Fibroblast of lung (primary cell): Measurements from ENCODE around the gene GP1BB. TPM values are rescaled to one million over a fixed set of nuclear protein-coding genes. Genes with fewer than 3 reads are reported as not detected.

Experiments used
- DNase-seq, 2 donors: peaks; one replicate each; pipeline versions ENCODE4 v3.0.0 to v3.0.0-alpha.2; 2010; ENCODE audit warnings: low read depth in 2 of 2
- H2AFZ ChIP-seq: 2 replicates; pipeline ENCODE4 v1.5.1; 2012; ENCODE audit warnings: low read length, control low read depth, inconsistent platforms
- H3K27ac ChIP-seq: 2 replicates; pipeline ENCODE4 v1.5.1; 2011; ENCODE audit warnings: low read length, control low read depth; ENCODE audit not compliant: insufficient read depth
- H3K27me3 ChIP-seq: 2 replicates; pipeline ENCODE4 v1.5.1; 2011; ENCODE audit warnings: mild to moderate bottlenecking, low read length; ENCODE audit not compliant: control insufficient read depth, insufficient read depth
- H3K36me3 ChIP-seq: 2 replicates; pipeline ENCODE4 v1.5.1; 2011; ENCODE audit warnings: low read length; ENCODE audit not compliant: control insufficient read depth, insufficient read depth
- H3K4me1 ChIP-seq: 2 replicates; pipeline ENCODE4 v1.5.1; 2011; ENCODE audit warnings: low read length; ENCODE audit not compliant: control insufficient read depth, insufficient read depth; ENCODE audit errors: extremely low read depth
- H3K4me2 ChIP-seq: 2 replicates; pipeline ENCODE4 v1.5.1; 2011; ENCODE audit warnings: low read length, control low read depth; ENCODE audit not compliant: insufficient read depth; ENCODE audit errors: extremely low read depth
- H3K4me3 ChIP-seq, 4 experiments: fragments of 200-600 bp in 1 of 4; sonication (generic) in 1 of 4; replicated peaks in 1 of 4; 2 replicates each; pipeline ENCODE4 v1.5.1; 2011 to 2016; ENCODE audit warnings: low read length in 4 of 4, low read depth in 3 of 4, mild to moderate bottlenecking in 3 of 4, control low read depth in 2 of 4, inconsistent platforms in 1 of 4, mixed read lengths in 1 of 4; ENCODE audit not compliant: insufficient read depth in 1 of 4; ENCODE audit errors: control extremely low read depth in 1 of 4
- H3K79me2 ChIP-seq: 2 replicates; pipeline ENCODE4 v1.5.1; 2012; ENCODE audit warnings: mild to moderate bottlenecking, low read length, inconsistent platforms; ENCODE audit not compliant: control insufficient read depth, insufficient read depth
- H3K9ac ChIP-seq: 2 replicates; pipeline ENCODE4 v1.5.1; 2011; ENCODE audit warnings: mild to moderate bottlenecking, low read length, control low read depth; ENCODE audit not compliant: insufficient read depth
- H3K9me3 ChIP-seq: 2 replicates; pipeline ENCODE4 v1.5.1; 2012; ENCODE audit warnings: low read depth, low read length; ENCODE audit not compliant: control insufficient read depth, insufficient read depth
- H4K20me1 ChIP-seq: 2 replicates; pipeline ENCODE4 v1.5.1; 2011; ENCODE audit warnings: low read length; ENCODE audit not compliant: control insufficient read depth, insufficient read depth; ENCODE audit errors: extremely low read depth
- CTCF ChIP-seq, 2 donors: IDR thresholded peaks in 1 of 2; conservative IDR thresholded peaks in 1 of 2; 1 replicate in 1 of 2; 2 replicates in 1 of 2; pipeline ENCODE4 v1.5.1; 2011 to 2012; ENCODE audit warnings: low read length in 2 of 2, control low read depth in 1 of 2, inconsistent platforms in 1 of 2, low read depth in 1 of 2, mild to moderate bottlenecking in 1 of 2
- EZH2 ChIP-seq: IDR thresholded peaks from 2 replicates; pipeline ENCODE4 v1.5.1; 2012; ENCODE audit warnings: low read length, control low read depth, mild to moderate bottlenecking; ENCODE audit errors: missing control alignments
- polyA plus RNA-seq, 2 donors: library from polyadenylated mRNA; depleted of rRNA in 1 of 2; stranded (reverse) in 1 of 2; unstranded in 1 of 2; fragments of >200 nt; gene quantifications; 2 replicates each; pipeline ENCODE4 v1.2.1, GENCODE V29; 2011 to 2012; ENCODE audit warnings: missing spikeins in 1 of 2
- total RNA-seq: library from RNA; depleted of rRNA; stranded (reverse); fragments of >200 nt; gene quantifications from 2 replicates; pipeline ENCODE4 v1.2.1, GENCODE V29; 2014

GP1BB gene
- total and polyA plus RNA-seq, 2 donors (not counting 1 experiment from before 2014, with no cell fraction given), result 0.50 to 1.8 TPM

GRCh38 chr22:19757140-19757984, 34.0 kb downstream of the GP1BB start:
- Histone ChIP-seq H3K9ac (no peak overlapping the region), H3K27ac (no peak overlapping the region), H3K4me3 (no peak overlapping the region), H3K4me1 (no peaks in the 10 kb centered on the region), H4K20me1 (no peaks in the 10 kb centered on the region), H3K36me3 (no peaks in the 10 kb centered on the region), H3K9me3 (no peaks in the 10 kb centered on the region), H3K4me2 (no peak overlapping the region), H3K27me3 (peaks cover 76% of the 10 kb centered on the region), H3K79me2 (no peaks in the 10 kb centered on the region), H2AFZ (no peak overlapping the region)
- no peak for TF ChIP-seq CTCF (conservative IDR thresholded peaks at IDR 0.05 in 1 of 2, IDR thresholded peaks at IDR 0.05 in 1 of 2; ENCODE audit: low read depth in 1 of 2, low read length in 2 of 2)
- no peak for TF ChIP-seq EZH2
- DNase-seq, result no peak

GRCh38 chr22:19757985-19758895, 34.9 kb downstream of the GP1BB start:
- Histone ChIP-seq H3K27ac (no peak overlapping the region), H2AFZ (no peak overlapping the region), H3K4me3 (no peak overlapping the region), H3K4me1 (no peaks in the 10 kb centered on the region), H3K79me2 (no peaks in the 10 kb centered on the region), H3K9me3 (no peaks in the 10 kb centered on the region), H3K9ac (no peak overlapping the region), H4K20me1 (no peaks in the 10 kb centered on the region), H3K36me3 (no peaks in the 10 kb centered on the region), H3K27me3 (peaks cover 81% of the 10 kb centered on the region), H3K4me2 (no peak overlapping the region)
- no peak for DNase-seq
- TF ChIP-seq EZH2 (no peak), CTCF (conservative IDR thresholded peaks at IDR 0.05 in 1 of 2, IDR thresholded peaks at IDR 0.05 in 1 of 2; ENCODE audit: low read depth in 1 of 2, low read length in 2 of 2) (no peak)

GRCh38 chr22:19758896-19759426, 35.6 kb downstream of the GP1BB start:
- Histone ChIP-seq H3K79me2 (no peaks in the 10 kb centered on the region), H3K9me3 (no peaks in the 10 kb centered on the region), H4K20me1 (no peaks in the 10 kb centered on the region), H3K4me1 (no peaks in the 10 kb centered on the region), H3K27me3 (peaks cover 75% of the 10 kb centered on the region), H2AFZ (no peak overlapping the region), H3K4me2 (no peak overlapping the region), H3K9ac (no peak overlapping the region), H3K27ac (no peak overlapping the region), H3K36me3 (no peaks in the 10 kb centered on the region), H3K4me3 (no peak overlapping the region)
- TF ChIP-seq EZH2 (no peak), CTCF (conservative IDR thresholded peaks at IDR 0.05 in 1 of 2, IDR thresholded peaks at IDR 0.05 in 1 of 2; ENCODE audit: low read depth in 1 of 2, low read length in 2 of 2) (no peak)
- no peak for DNase-seq
